Measurements from ENCODE around the gene CNKSR1.

DNA sequence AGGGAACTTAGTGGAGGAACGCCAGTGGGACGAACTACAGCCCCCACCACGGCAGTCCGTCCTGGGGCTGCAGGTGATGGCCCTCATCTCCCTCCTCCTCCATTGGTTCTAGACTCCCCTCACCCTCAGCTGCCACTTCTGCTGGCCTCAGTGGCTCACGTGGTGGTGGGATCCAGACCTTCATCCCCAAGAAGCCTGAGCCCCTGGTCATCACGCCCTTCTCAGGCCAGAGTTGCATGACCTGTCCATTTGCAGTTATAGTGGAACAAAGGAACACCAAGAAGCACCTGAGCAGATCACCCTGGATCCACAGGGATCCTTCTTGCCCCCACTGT lies 31.4 kb upstream of the CNKSR1 start:
- TF ChIP-seq, protein P1, sequence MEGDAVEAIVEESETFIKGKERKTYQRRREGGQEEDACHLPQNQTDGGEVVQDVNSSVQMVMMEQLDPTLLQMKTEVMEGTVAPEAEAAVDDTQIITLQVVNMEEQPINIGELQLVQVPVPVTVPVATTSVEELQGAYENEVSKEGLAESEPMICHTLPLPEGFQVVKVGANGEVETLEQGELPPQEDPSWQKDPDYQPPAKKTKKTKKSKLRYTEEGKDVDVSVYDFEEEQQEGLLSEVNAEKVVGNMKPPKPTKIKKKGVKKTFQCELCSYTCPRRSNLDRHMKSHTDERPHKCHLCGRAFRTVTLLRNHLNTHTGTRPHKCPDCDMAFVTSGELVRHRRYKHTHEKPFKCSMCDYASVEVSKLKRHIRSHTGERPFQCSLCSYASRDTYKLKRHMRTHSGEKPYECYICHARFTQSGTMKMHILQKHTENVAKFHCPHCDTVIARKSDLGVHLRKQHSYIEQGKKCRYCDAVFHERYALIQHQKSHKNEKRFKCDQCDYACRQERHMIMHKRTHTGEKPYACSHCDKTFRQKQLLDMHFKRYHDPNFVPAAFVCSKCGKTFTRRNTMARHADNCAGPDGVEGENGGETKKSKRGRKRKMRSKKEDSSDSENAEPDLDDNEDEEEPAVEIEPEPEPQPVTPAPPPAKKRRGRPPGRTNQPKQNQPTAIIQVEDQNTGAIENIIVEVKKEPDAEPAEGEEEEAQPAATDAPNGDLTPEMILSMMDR (IDR thresholded peaks at IDR 0.05), result no peak
- no peak for TF ChIP-seq POLR2A (IDR thresholded peaks at IDR 0.05)
